ENCODE results near the gene SLC35B2. TPM values are rescaled to one million over a fixed set of nuclear protein-coding genes. Genes with fewer than 3 reads are reported as not detected.

SLC35B2 gene
- total RNA-seq, 1 experiment from 2014 or later, result 28.9 TPM

DNA sequence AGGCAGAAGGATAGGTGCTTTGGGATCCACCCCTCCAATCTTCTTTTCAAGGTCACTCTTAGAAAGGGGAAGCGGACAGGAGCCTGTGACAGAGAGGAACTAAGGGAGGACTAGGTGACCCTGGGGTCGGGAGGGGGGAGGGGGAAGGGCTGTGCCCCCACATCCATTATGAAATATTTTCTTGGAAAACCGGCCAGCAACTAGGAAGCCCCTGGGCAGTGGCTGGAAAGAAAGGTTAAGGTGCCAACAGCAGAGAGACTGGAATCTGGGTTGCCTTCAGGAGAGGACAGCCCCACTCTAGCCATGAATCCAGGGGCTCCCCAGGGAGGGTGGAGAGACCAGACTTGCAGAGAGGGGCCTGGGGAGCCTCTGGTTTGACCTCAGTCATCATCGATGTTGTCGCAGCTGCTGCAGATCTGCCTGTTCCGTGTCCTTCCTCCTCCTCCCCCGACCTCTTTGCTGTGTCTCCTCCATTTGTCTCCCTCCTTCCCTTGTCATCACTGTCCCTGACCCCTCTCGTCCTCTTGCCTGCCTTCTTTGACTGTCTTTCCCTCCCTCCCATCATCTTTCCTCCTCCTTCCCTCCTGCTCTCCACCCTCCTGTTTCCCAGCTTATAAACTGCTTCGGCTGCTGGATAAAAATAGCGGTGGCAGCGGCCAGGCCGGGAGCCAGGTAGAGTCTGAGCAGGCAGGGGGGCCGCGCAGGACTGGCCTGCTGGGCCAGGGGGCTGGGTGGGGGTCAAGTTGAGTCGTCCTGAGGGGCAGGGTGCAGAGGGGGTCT lies 30.8 kb downstream of the SLC35B2 start:
- Mint-ChIP-seq H3K27me3 (ENCODE audit: low read depth) (no peaks in the 10 kb centered on the region), H3K4me3 (peak overlapping the region; percentile 89), H3K4me1 (peaks cover 44% of the 10 kb centered on the region), H3K9me3 (no peaks in the 10 kb centered on the region), H3K36me3 (peaks cover 34% of the 10 kb centered on the region), H3K27ac (peak overlapping the region; percentile 72)
- TF ChIP-seq ZNF317 (CRISPR knock-in tag; IDR thresholded peaks at IDR 0.05; ENCODE audit: borderline replicate concordance, low read depth), result no peak
- no peak for TF ChIP-seq JAZF1 (CRISPR knock-in tag; IDR thresholded peaks at IDR 0.05)
- TF ChIP-seq, protein P1, sequence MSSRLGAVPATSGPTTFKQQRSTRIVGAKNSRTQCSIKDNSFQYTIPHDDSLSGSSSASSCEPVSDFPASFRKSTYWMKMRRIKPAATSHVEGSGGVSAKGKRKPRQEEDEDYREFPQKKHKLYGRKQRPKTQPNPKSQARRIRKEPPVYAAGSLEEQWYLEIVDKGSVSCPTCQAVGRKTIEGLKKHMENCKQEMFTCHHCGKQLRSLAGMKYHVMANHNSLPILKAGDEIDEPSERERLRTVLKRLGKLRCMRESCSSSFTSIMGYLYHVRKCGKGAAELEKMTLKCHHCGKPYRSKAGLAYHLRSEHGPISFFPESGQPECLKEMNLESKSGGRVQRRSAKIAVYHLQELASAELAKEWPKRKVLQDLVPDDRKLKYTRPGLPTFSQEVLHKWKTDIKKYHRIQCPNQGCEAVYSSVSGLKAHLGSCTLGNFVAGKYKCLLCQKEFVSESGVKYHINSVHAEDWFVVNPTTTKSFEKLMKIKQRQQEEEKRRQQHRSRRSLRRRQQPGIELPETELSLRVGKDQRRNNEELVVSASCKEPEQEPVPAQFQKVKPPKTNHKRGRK (CRISPR knock-in tag; IDR thresholded peaks at IDR 0.05; ENCODE audit: borderline replicate concordance), result no peak
- TF ChIP-seq NFATC4 (CRISPR knock-in tag; IDR thresholded peaks at IDR 0.05), result no peak
- POLR2A ChIA-PET, result interaction anchor here (1.9 kb wide), 1 partner anchor 20 kb away, joined by 9 read pairs; the partner anchor contains the start of gene HSP90AB1
- CTCF ChIA-PET, result interaction anchor here (0.9 to 10.7 kb wide), 9 partner anchors 9 to 164 kb away, joined by 3 to 174 read pairs (median 6); partner anchors contain the start of gene HSP90AB1
- no peak for DNase-seq (ENCODE audit: low spot score)
- no peak for ATAC-seq

DNA sequence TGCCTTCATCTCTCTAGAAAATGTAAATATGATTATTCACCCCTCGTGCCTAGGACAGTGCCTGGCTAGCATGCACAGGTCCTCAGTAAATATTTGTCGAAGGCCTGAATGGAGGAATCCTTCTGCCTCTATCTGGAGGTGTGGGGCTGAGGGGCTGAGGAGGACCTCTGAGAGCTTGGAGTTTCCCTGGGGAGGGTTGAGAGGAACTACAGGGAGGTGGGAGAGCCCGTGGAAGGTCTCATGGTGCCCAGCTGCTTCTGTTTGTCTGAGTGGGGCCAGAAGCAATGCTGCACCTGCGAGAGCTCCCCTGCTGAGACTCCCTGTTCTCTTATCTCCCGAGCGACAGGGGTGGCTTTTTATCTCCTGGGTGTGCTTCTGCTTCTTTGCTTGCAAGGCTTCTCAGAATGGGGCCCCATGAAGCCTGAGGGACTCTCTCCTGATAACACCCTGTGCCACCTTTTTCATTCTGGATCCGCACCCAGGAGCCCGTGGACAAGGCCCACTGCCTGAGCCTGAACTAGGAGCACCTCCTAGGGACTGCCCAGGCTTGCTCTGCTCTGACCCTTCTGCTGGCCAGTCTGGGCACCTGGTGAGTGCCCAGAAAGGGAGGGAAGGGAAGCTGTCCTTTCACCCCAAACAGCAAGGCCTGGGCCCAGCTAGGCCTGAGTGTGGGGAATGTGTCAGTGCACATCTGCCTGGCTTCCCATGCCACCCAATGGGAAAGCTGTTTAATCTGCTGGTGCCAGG lies 31.6 kb downstream of the SLC35B2 start:
- ATAC-seq (no peak), DNase-seq (ENCODE audit: low spot score) (no peak)
- TF ChIP-seq, protein P2, sequence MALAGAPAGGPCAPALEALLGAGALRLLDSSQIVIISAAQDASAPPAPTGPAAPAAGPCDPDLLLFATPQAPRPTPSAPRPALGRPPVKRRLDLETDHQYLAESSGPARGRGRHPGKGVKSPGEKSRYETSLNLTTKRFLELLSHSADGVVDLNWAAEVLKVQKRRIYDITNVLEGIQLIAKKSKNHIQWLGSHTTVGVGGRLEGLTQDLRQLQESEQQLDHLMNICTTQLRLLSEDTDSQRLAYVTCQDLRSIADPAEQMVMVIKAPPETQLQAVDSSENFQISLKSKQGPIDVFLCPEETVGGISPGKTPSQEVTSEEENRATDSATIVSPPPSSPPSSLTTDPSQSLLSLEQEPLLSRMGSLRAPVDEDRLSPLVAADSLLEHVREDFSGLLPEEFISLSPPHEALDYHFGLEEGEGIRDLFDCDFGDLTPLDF (CRISPR knock-in tag; IDR thresholded peaks at IDR 0.05), result no peak
- no peak for TF ChIP-seq RELA (CRISPR knock-in tag; IDR thresholded peaks at IDR 0.05; ENCODE audit: borderline replicate concordance)
- no peak for TF ChIP-seq GRHL2 (CRISPR knock-in tag; IDR thresholded peaks at IDR 0.05; ENCODE audit: insufficient replicate concordance, severe bottlenecking)
- TF ChIP-seq, protein P3, sequence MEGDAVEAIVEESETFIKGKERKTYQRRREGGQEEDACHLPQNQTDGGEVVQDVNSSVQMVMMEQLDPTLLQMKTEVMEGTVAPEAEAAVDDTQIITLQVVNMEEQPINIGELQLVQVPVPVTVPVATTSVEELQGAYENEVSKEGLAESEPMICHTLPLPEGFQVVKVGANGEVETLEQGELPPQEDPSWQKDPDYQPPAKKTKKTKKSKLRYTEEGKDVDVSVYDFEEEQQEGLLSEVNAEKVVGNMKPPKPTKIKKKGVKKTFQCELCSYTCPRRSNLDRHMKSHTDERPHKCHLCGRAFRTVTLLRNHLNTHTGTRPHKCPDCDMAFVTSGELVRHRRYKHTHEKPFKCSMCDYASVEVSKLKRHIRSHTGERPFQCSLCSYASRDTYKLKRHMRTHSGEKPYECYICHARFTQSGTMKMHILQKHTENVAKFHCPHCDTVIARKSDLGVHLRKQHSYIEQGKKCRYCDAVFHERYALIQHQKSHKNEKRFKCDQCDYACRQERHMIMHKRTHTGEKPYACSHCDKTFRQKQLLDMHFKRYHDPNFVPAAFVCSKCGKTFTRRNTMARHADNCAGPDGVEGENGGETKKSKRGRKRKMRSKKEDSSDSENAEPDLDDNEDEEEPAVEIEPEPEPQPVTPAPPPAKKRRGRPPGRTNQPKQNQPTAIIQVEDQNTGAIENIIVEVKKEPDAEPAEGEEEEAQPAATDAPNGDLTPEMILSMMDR (IDR thresholded peaks at IDR 0.05), result no peak
- no peak for TF ChIP-seq SOX15 (CRISPR knock-in tag; IDR thresholded peaks at IDR 0.05)
- TF ChIP-seq CBFB (CRISPR knock-in tag; IDR thresholded peaks at IDR 0.05; ENCODE audit: low read depth), result no peak
- no peak for TF ChIP-seq IRF2 (CRISPR knock-in tag; IDR thresholded peaks at IDR 0.05; ENCODE audit: borderline replicate concordance, low read depth)
- no peak for TF ChIP-seq GABPB1 (CRISPR knock-in tag; IDR thresholded peaks at IDR 0.05)
- TF ChIP-seq, protein P4, sequence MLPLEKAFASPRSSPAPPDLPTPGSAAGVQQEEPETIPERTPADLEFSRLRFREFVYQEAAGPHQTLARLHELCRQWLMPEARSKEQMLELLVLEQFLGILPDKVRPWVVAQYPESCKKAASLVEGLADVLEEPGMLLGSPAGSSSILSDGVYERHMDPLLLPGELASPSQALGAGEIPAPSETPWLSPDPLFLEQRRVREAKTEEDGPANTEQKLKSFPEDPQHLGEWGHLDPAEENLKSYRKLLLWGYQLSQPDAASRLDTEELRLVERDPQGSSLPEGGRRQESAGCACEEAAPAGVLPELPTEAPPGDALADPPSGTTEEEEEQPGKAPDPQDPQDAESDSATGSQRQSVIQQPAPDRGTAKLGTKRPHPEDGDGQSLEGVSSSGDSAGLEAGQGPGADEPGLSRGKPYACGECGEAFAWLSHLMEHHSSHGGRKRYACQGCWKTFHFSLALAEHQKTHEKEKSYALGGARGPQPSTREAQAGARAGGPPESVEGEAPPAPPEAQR (CRISPR knock-in tag; IDR thresholded peaks at IDR 0.05), result no peak
- TF ChIP-seq, protein P5, sequence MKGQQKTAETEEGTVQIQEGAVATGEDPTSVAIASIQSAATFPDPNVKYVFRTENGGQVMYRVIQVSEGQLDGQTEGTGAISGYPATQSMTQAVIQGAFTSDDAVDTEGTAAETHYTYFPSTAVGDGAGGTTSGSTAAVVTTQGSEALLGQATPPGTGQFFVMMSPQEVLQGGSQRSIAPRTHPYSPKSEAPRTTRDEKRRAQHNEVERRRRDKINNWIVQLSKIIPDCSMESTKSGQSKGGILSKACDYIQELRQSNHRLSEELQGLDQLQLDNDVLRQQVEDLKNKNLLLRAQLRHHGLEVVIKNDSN (CRISPR knock-in tag; IDR thresholded peaks at IDR 0.05), result no peak
- TF ChIP-seq, protein P6, sequence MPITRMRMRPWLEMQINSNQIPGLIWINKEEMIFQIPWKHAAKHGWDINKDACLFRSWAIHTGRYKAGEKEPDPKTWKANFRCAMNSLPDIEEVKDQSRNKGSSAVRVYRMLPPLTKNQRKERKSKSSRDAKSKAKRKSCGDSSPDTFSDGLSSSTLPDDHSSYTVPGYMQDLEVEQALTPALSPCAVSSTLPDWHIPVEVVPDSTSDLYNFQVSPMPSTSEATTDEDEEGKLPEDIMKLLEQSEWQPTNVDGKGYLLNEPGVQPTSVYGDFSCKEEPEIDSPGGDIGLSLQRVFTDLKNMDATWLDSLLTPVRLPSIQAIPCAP (CRISPR knock-in tag; IDR thresholded peaks at IDR 0.05), result no peak
- TF ChIP-seq MXD4 (CRISPR knock-in tag; IDR thresholded peaks at IDR 0.05; ENCODE audit: borderline replicate concordance), result no peak
- no peak for TF ChIP-seq ZNF138 (CRISPR knock-in tag; conservative IDR thresholded peaks at IDR 0.05)
- CTCF ChIA-PET, result interaction anchor here (1.0 to 10.7 kb wide), 6 partner anchors 10 to 163 kb away, joined by 3 to 174 read pairs (median 20); partner anchors contain the start of gene HSP90AB1
- H3K36me3 Mint-ChIP-seq, result peaks cover 26% of the 10 kb centered on the region
- H3K27ac Mint-ChIP-seq, result peak overlapping the region; percentile 92
- no peaks in the 10 kb centered on the region for H3K27me3 Mint-ChIP-seq (ENCODE audit: low read depth)
- POLR2A ChIA-PET, result interaction anchor here (5.7 kb wide), 1 partner anchor 20 kb away, joined by 63 read pairs; the partner anchor contains the start of gene HSP90AB1
- H3K4me1 Mint-ChIP-seq, result peaks cover 50% of the 10 kb centered on the region
- no peaks in the 10 kb centered on the region for H3K9me3 Mint-ChIP-seq
- peak overlapping the region; percentile 89 for H3K4me3 Mint-ChIP-seq
